ENCODE data around the gene QRICH1.
A peak's percentile ranks its signal among the peaks of the same experiment; 100 is the strongest.

Gene QRICH1

DNA sequence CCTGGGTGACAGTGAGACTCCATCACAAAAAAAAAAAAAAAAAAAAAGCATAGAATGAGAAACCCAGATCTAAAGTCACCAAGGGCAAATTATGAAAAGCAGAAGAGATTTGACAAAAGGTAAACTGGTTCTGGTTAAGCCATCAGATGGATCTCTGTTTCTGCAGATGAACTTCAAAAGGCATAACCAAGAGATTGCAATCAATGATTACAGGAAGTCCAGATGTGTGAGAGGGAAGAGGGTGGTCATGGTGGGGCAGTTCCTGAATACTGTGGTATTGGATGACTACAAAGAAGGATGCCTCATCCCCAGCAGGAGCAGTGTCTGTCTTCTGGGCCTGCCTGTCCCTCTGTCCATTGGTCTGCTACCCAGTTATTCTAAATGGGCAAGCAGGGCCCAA is 100.0 kb downstream of the QRICH1 start:
- no peak for DNase-seq

GRCh38 chr3:48991851-48992545 is 101.9 kb downstream of the QRICH1 start:
- DNase-seq, result no peak

- peak; percentile 33 for DNase-seq
These were observed 103.0 kb downstream of the QRICH1 start for GRCh38 chr3:48990636-48991469.

GRCh38 chr3:48989796-48990635 is 103.9 kb downstream of the QRICH1 start, which contains the start of gene P4HTM:
P4HTM (plus strand) TSS chr3:48990241; CDS start chr3:48990257, 16 bp downstream.
- peak; percentile 13 for DNase-seq

GRCh38 chr3:48989126-48989795 is 104.6 kb downstream of the QRICH1 start:
- no peak for DNase-seq

DNA sequence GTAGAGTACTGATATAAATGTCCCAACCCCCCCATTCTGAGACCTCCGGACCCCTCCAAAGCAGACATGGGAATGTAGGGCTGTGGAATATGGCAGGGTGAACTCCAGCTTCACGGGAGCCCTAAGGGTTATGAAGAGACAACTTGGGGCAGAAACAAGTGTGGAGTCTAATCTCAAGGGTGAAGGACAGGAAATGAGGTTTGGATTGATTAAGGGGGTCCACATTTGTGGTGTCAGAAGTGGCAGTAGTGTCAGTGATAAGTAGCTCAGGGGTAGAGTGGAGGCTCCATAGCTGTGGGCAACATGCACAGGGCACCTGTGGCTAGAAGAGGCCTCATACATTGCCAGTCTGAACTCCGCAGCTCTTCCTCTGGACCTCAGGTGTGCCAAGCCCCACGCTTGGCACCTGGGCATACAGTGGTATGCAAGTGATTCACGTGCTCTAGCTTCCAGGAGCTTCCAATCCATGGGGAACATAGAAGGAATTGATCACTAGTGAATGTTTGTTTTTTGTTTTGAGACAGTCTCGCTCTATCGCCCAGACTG is 108.0 kb downstream of the QRICH1 start:
- no peak for DNase-seq

DNA sequence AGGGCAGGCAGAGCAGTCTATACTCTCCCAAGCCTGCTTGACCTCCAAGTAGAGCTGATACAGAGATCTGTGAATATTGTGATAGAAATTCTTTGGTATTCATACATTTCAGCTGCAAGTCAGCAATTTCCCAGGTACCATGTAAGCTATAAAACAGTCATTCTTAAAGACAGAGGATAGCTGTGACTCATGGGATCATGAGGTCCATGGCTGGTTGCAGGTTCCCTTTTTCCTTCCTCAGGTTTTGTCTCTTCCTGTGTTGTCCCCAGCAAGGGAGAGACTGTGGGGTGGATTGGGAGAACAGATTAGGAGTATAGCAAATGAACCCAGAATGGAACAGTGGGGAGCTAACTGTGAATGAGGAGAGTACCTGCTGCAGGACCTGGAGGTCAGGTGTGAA is 109.2 kb downstream of the QRICH1 start:
- no peak for DNase-seq

- DNase-seq, result no peak
These were observed 110.8 kb downstream of the QRICH1 start for GRCh38 chr3:48983096-48983495.

- no peak for DNase-seq
These were observed 111.2 kb downstream of the QRICH1 start for GRCh38 chr3:48982686-48983085.

DNA sequence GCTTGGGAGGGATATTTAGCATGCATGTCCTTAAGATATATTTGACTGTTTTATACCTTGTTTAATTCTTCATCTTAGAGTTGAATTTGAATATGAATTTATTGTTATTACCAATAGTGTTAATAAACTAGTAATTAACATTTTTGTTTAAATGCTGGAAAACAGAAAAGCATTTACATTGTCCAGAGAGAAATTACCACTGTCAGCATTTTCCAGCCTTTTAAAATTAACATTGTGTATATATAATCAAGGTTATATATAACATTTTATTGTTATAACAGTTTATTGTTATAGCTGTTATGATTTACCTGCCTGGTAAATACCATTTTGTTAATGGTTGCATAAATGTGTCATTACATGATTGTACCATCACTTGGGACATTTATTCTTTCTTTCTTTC is 111.9 kb downstream of the QRICH1 start:
- no peak for DNase-seq

DNA sequence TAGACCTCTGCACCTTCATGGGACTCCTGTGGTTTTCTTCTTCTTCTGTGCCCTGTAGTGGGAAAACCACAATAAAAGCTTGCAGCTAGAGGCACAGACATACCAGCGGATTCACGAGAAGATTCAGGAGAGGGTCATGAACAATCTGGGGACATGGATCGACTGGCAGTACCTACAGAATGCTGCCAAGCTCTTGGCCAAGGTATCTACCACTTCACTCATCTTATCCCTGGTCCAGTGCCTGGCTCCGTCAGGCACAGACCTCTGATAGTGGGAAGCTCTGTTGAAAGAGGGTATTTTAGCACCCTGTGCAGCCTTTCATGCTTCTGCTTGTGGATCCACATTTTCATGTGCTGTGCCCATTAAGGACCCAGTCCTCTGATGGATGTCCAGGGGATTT is 113.6 kb downstream of the QRICH1 start:
- DNase-seq, result no peak

All from DMS79 treated with DMSO at 0.1 percent for 48 hours (cell line).